ENCODE data around the gene ADAP1.

ADAP1 gene

DNA sequence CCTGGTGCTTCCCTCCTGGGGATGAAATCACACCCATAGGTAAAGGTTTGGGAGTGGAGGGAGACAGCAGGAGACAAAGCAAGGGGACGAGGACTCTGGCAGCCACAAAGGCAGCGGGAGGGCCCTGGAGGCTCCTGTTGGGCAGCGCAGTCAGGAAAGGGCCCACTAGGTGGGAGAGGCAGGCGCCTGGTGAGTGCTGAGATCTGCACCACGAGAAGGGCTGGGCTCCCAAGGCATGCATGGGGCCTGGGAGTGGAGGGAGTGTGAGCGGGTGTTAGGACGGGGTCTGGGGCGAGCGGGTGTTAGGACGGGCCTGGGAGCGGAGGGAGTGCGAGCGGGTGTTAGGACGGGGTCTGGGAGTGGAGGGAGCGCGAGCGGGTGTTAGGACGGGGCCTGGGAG, 65.1 kb downstream of the ADAP1 start:
- DNase-seq: no peak

DNA sequence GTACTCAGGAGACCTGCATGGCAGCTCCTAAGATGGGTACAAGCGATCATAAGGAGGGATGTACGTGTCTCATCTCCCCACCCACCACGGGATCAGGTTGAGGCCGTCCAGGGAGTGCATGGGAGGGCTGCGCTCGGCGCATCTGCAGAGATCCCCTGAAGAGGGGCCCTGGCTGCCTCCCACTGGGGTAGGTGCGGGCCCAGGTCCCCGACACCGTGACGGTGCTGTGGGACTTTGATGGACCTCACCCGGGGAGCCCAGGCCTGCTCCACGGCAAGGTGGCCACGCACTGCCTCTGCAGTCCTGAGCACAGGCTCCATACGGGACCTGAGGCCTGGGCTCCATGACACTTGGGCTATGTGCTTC, 65.5 kb downstream of the ADAP1 start:
- no peak for DNase-seq

- DNase-seq: no peak
Measured at GRCh38 chr7:888081-889024, 66.1 kb downstream of the ADAP1 start.

- DNase-seq: no peak
Measured at GRCh38 chr7:887488-887820, 67.0 kb downstream of the ADAP1 start.

DNA sequence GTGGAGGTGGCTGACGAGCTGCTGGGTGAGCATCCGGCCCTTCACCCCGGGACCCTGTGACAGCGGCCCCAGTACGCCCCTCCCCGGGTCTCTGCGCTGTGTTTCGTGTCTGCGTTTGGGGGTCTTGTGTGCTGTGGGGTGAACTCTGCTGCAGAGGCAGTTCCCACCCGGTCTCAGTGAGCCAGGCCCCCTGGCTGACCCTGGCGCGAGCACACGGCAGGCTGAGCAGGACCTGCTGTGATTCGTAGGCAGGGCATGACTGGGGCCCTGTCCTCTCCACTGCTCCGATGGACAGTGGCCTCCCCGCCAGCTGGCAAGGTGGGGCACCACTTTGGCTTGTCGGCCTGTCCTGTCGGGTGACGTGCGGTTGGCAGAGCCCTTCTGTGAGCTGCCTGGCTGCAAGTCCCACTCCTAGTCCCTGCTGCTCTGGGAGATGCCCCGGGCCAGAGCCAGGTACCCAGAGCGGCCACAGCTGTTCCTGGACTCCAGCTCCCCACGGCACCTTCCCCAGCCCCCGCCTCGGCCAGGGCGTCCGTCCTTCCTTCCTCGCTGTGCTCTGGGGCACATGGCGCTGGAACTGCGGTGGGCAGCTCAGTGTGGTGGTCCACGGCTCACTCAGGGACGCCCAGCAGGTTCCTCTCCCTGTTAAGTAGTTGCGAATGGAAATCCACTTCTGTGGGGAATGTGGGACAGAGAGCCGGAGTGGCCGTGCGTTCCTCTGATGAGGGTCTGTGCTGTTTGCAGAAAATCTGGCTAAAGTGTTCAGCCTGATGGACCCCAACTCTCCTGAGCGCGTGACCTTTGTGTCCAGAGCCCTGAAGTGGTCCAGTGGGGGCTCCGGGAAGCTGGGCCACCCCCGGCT, 67.6 kb downstream of the ADAP1 start:
- no peak for DNase-seq

GRCh38 chr7:885893-886625, 68.4 kb downstream of the ADAP1 start:
- DNase-seq: no peak

DNA sequence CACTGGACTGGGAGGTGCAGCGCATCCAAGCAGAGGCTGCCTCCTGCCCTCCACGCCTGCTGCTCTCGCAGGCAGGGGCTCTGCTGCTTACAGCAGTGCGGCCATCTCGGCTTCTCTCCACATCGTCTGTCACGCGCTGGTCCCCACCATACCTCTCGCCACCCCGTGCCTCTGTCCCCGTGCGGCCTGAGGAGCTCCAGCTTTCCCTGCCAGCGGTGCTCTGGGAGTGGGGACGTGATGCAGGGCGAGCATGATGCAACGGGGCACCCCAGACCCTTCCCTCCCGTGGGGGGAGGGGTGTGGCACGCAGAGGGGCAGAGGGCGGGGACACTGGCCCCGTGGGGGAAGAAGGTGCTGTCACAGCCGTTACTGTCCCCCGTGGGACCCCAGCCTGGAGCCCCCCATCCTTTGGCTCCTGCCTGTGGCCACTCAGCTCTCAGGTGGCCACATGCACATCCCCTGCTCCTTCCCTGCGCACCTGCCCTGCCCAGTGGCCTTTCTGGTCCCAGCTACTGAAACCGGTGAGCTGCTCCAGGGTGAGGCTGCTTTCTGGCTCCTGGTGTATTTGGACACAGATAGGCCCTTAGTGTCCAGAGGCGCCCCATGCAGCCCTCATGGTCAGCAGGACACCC, 69.1 kb downstream of the ADAP1 start:
- DNase-seq: no peak

DNA sequence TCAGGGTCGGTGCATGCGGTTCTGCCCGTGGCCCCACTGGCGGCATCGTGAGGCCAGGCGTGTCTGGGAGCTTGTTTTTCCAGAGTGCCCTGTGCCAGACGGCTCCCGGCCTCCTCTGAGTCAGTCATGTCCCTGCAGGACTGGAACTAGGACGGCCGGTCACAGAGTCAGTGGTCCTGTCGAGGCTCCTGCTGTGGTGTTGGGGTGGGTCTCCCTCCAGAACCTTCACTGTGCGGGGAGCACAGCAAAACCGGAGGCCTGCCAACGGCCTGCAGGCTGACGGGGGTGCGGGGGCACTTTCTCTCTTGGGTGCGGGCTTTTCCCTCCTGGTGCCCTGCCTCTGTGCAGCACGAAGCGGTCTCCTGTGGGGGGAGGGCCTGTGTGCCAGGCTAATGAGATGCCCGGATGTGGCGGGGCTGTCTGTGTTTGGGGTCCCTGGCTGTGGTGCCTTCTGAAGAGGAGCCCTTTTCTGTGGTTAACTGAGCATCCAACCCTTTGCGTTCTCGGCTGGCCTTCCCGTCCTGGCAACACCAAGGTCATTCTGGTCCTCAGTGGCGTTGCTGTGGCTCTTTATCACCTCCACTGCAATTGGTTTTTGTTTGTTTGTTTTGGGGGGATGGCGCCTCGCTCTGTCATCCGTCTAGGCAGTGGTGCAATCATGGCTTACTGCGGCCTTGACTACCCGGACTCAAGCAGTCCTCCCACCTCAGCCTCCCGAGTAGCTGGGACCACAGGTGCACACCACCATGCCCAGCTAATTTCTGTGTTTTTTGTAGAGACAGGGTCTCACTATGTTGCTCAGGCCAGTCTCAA, 70.1 kb downstream of the ADAP1 start:
- no peak for DNase-seq

- DNase-seq: no peak
Measured at GRCh38 chr7:883055-884021, 71.1 kb downstream of the ADAP1 start.

GRCh38 chr7:882336-883035, 72.0 kb downstream of the ADAP1 start:
- DNase-seq: no peak

DNA sequence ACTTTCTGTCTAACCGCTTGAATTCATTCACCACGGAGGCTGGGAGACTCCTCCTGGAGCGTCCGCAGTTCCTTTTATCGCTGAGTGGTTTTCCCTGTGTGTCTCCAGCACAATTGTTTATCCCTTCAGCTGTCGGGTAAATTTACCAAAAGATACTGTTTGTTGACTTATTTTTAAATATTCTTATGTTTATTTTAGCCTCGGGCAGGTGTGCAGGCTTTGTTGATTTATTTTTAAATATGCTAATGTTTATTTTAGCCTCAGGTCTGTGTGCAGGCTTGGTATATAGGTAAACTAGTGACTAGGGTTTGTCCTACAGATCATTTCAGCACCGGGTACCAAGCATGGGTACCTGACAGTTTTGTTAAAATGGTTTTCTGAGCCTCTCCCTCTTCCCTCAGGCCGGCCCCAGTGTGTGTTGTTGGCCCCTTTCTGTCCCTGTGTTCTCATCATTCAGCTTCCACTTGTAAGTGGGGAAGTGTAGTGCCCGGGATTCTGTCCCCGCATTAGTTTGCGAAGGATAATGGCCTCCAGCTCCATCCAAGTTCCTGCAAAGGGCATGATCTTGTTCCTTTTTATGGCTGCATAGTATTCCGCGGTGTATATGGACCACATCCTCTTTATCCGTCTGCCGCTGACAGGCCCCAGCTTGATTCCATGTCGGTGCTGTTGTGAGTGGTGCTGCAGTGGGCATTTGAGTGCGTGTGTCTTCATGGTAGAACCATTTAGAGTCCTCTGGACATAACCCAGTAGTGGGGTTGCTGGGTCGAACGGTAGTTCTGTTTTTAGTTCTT, 72.8 kb downstream of the ADAP1 start:
- DNase-seq: no peak

GRCh38 chr7:880450-880849, 74.0 kb downstream of the ADAP1 start:
- DNase-seq: no peak

DNA sequence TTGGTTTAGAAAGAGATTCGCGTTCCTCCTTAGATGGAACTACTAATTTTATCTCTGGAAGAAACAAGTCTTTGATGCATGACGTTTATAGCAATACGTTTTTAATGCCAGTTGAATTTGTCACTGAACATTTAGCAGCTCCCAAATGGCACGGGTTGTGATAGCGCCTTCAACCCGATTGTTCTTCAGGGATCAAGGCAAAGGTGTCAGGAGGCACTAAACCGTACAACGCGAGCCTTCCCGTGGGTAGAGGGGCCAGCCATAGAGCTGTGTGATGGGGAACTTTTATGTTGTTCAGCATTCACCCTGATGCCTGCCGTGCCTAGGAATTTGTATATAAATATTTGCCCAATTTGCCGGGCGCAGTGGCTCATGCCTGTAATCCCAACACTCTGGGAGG, 74.8 kb downstream of the ADAP1 start:
- DNase-seq: no peak

DNA sequence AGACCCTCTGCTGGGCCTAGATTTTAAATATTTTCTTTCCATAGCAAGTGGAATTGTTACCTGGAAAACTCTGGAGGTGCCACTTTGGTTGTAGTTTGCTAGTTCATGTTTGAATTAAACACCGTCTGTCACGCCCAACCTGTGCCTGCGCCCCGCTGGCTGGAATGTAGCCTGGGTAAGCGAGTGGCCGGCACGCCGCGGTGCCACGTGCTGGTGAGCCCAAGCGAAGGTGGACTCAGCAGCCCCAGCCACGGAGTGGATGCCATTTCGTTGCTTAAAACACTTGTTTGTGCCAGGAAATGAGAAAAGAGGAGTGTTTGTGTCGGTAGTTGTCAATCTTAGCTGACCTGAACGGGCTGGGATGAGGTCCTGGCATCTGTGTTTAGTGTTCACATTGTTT, 75.4 kb downstream of the ADAP1 start:
- no peak for DNase-seq

DNA sequence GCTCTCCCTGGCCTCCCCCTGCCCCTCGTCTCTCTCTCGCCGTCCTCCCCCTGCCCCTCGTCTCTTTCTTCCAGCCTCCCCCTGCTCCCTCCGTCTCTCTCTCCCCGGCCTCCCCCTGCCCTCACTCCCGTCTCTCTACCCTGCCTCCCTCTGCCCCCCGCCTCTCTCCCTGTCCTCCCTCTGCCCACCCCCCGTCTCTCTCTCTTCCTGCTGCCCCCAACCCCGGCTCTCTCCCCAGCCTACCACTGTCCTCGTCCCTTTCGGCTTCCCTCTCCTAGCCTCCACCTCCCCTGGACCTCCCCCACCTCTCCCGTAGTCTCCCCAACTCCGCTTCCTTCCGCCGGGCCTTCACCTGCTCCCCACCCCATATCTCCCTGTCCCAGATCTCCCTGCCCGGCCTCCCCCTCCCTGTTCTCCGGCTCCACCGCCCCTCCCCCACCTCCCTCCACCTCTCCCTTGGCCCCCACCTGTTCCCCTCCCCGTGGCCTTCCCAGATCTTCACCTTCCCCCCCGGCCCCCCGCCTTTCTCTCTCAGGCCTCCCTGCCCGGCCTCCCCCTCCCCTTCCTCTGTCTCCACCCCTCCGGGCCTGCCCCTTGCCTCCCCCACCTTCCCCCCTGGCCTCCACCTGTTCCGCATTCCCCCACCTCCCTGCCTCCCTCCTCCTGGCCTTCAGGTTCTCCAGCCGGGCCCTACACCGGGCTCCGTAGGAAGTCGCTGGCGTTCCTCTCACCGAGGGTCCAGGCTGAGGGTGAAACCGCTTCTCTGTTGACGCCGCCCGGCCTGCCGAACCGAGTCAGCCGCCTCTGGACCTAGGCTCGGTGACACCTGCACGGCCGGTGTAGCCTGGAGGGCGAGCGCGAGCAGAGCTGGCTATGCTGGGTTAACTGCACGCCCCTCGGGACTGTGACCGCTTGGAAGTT, 76.9 kb downstream of the ADAP1 start:
- DNase-seq: no peak

DNA sequence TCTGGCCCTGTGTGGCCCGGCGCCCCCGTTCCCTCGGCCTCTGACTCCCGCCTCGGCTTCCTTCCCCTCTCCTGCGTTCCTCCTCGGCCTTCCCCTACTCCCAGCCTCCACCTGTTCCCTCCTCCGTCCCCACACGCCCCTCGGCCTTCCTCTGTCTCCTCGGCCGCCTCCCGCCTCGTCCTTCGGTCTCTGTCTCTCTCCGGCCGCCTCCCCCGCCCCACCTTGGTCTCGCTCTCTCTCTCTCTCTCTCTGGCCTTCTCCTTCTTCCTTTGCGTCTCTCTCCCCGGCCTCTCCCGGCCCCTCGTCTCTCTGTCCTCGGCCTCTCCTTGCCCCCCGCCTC, 77.5 kb downstream of the ADAP1 start:
- no peak for DNase-seq

- DNase-seq: peak; percentile 89
Measured at GRCh38 chr7:876077-876971, 78.2 kb downstream of the ADAP1 start, which contains the start of gene GET4. TSS of gene GET4 (plus strand) at chr7:876554. CDS start at chr7:876646, 92 bp downstream.

Data from MV-4-11 (cell line).